ENCODE data around the gene PLEKHG7.

PLEKHG7 gene

GRCh38 chr12:92810370-92810769 is 107.6 kb downstream of the PLEKHG7 start:
- no peak for ATAC-seq
- TF ChIP-seq, protein P1, sequence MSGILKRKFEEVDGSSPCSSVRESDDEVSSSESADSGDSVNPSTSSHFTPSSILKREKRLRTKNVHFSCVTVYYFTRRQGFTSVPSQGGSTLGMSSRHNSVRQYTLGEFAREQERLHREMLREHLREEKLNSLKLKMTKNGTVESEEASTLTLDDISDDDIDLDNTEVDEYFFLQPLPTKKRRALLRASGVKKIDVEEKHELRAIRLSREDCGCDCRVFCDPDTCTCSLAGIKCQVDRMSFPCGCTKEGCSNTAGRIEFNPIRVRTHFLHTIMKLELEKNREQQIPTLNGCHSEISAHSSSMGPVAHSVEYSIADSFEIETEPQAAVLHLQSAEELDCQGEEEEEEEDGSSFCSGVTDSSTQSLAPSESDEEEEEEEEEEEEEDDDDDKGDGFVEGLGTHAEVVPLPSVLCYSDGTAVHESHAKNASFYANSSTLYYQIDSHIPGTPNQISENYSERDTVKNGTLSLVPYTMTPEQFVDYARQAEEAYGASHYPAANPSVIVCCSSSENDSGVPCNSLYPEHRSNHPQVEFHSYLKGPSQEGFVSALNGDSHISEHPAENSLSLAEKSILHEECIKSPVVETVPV (CRISPR knock-in tag; IDR thresholded peaks at IDR 0.05): no peak
- no peak for TF ChIP-seq ZFP30 (CRISPR knock-in tag; IDR thresholded peaks at IDR 0.05)

DNA sequence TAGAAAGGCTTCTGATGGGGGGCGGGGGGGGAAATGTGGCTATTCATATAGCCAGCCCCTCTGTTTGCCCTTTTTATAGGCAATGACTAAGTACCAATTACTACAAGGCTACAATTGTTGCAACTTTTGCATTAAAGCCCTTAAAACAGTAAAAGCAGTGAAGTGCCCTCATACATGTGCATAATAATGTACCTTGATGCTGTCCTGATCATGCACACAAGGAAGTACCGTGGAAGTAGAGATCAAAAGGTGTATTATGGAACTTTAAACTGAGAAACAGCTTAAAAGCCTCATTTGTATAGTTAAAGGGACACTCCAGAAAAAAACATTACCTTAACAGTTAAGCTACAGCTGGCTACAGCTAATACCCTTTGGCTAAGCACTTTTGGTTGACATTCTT is 111.8 kb downstream of the PLEKHG7 start:
- TF ChIP-seq PPARA (CRISPR knock-in tag; IDR thresholded peaks at IDR 0.05; ENCODE audit: borderline replicate concordance) (no peak), BACH2 (CRISPR knock-in tag; IDR thresholded peaks at IDR 0.05; ENCODE audit: borderline replicate concordance) (no peak), CSDC2 (CRISPR knock-in tag; IDR thresholded peaks at IDR 0.05) (no peak), POU6F1 (CRISPR knock-in tag; IDR thresholded peaks at IDR 0.05; ENCODE audit: borderline replicate concordance, low read depth) (no peak), ZNF565 (CRISPR knock-in tag; conservative IDR thresholded peaks at IDR 0.05; ENCODE audit: low read depth) (no peak), ZFP30 (CRISPR knock-in tag; IDR thresholded peaks at IDR 0.05) (no peak)
- no peak for ATAC-seq

DNA sequence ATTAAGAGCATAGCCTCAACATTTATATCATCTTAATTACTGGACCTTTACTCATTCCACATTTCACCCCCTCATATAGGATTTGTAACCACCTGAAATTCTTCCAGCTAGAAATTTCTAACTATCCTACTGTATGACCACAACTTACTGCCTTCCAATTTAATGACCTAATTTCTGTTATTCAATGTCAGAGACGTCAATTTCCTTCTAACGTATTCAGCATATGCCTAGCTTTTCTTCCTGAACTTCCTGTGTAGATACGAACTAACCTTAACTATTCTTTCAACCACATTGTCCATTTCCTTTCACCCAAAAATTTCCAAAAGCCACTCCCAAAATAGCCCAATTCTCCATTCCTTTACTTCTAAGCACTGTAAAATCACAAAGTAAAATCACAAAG is 118.4 kb downstream of the PLEKHG7 start:
- no peak for ATAC-seq
- TF ChIP-seq CSDC2 (CRISPR knock-in tag; IDR thresholded peaks at IDR 0.05): no peak
- TF ChIP-seq ISL1 (CRISPR knock-in tag; IDR thresholded peaks at IDR 0.05): no peak
- no peak for TF ChIP-seq CREB5 (CRISPR knock-in tag; IDR thresholded peaks at IDR 0.05; ENCODE audit: low read depth)
- no peak for TF ChIP-seq BACH2 (CRISPR knock-in tag; IDR thresholded peaks at IDR 0.05; ENCODE audit: borderline replicate concordance)
- TF ChIP-seq TOX (CRISPR knock-in tag; IDR thresholded peaks at IDR 0.05; ENCODE audit: borderline replicate concordance): no peak
- no peak for TF ChIP-seq POU6F1 (CRISPR knock-in tag; IDR thresholded peaks at IDR 0.05; ENCODE audit: borderline replicate concordance, low read depth)
- no peak for TF ChIP-seq GLIS3 (CRISPR knock-in tag; IDR thresholded peaks at IDR 0.05)
- no peak for TF ChIP-seq RARB (CRISPR knock-in tag; IDR thresholded peaks at IDR 0.05)
- TF ChIP-seq ZNF565 (CRISPR knock-in tag; conservative IDR thresholded peaks at IDR 0.05; ENCODE audit: low read depth): no peak
- TF ChIP-seq ARNTL (CRISPR knock-in tag; IDR thresholded peaks at IDR 0.05; ENCODE audit: borderline replicate concordance, low read depth): no peak
- TF ChIP-seq ZNF70 (CRISPR knock-in tag; IDR thresholded peaks at IDR 0.05): no peak
- TF ChIP-seq SNAI2 (CRISPR knock-in tag; IDR thresholded peaks at IDR 0.05): no peak
- TF ChIP-seq ZFP30 (CRISPR knock-in tag; IDR thresholded peaks at IDR 0.05): no peak
- no peak for TF ChIP-seq ESRRG (CRISPR knock-in tag; IDR thresholded peaks at IDR 0.05)
- TF ChIP-seq ZFP3 (CRISPR knock-in tag; IDR thresholded peaks at IDR 0.05): no peak
- TF ChIP-seq OSR1 (CRISPR knock-in tag; IDR thresholded peaks at IDR 0.05): no peak
- TF ChIP-seq, protein P1 (CRISPR knock-in tag; IDR thresholded peaks at IDR 0.05): no peak
